Gastroesophageal sphincter (tissue), 3 donors: ENCODE data around the gene USP9X.

Source experiments
- CTCF ChIP-seq, 4 experiments: fragments of 200-600 bp in 2 of 4; fragments of 450-650 bp in 2 of 4; sonication (generic) in 1 of 4; IDR thresholded peaks; one replicate each; pipeline ENCODE4 v1.5.1; 2017 to 2019; ENCODE audit warnings: antibody characterized with exemption in 4 of 4, mild to moderate bottlenecking in 2 of 4, moderate library complexity in 2 of 4
- EP300 ChIP-seq: sonication (generic); formaldehyde crosslinking; IDR thresholded peaks from one replicate; pipeline ENCODE4 v1.6.1; 2017; ENCODE audit warnings: antibody characterized with exemption, mild to moderate bottlenecking
- POLR2AphosphoS5 ChIP-seq: sonication (generic); formaldehyde crosslinking; IDR thresholded peaks from one replicate; pipeline ENCODE4 v1.6.1; 2017; ENCODE audit warnings: antibody characterized with exemption

GRCh38 chrX:41097326-41097725 is 12.1 kb downstream of the USP9X start:
- TF ChIP-seq POLR2AphosphoS5 (no peak), CTCF (IDR thresholded peaks at IDR 0.05) (no peak), EP300 (no peak)
